Loucy (cell line): ENCODE measurements around the gene FREM2.

ENCODE experiments used
- H2AFZ ChIP-seq: fragments of 200-600 bp; sonication (generic); 2 replicates; pipeline ENCODE4 v1.6.0; 2016; ENCODE audit warnings: antibody characterized with exemption, mild to moderate bottlenecking, low read length, moderate library complexity
- H3F3A ChIP-seq: fragments of 200-600 bp; 2 replicates; pipeline ENCODE4 v1.6.0; 2016; ENCODE audit warnings: antibody characterized with exemption, low read depth, mild to moderate bottlenecking
- H3K27me3 ChIP-seq: fragments of 200-600 bp; sonication (generic); 2 replicates; pipeline ENCODE4 v1.6.1; 2014; ENCODE audit warnings: low read length, mild to moderate bottlenecking; ENCODE audit not compliant: insufficient read depth, poor library complexity, severe bottlenecking
- H3K36me3 ChIP-seq: fragments of 200-600 bp; sonication (generic); 2 replicates; pipeline ENCODE4 v1.6.1; 2016; ENCODE audit warnings: low read length; ENCODE audit not compliant: insufficient read depth
- H3K4me1 ChIP-seq: fragments of 200-600 bp; sonication (generic); 2 replicates; pipeline ENCODE4 v1.5.1; 2014; ENCODE audit warnings: low read length, mild to moderate bottlenecking; ENCODE audit not compliant: insufficient read depth, poor library complexity, severe bottlenecking
- H3K4me2 ChIP-seq: fragments of 200-600 bp; sonication (generic); 2 replicates; pipeline ENCODE4 v1.6.0; 2014; ENCODE audit warnings: antibody characterized with exemption, low read length, low read depth, mild to moderate bottlenecking; ENCODE audit not compliant: poor library complexity, severe bottlenecking
- H3K4me3 ChIP-seq: fragments of 200-600 bp; sonication (generic); 2 replicates; pipeline ENCODE4 v1.5.1; 2014; ENCODE audit warnings: low read length, mild to moderate bottlenecking, mixed read lengths; ENCODE audit not compliant: poor library complexity, severe bottlenecking
- H3K79me2 ChIP-seq: fragments of 200-600 bp; sonication (generic); 2 replicates; pipeline ENCODE4 v1.6.1; 2014; ENCODE audit warnings: low read length; ENCODE audit not compliant: insufficient read depth
- H3K9ac ChIP-seq: fragments of 200-600 bp; sonication (generic); 2 replicates; pipeline ENCODE4 v1.6.0; 2014; ENCODE audit warnings: mild to moderate bottlenecking, low read depth, low read length, moderate library complexity; ENCODE audit not compliant: poor library complexity, severe bottlenecking
- H3K9me2 ChIP-seq: fragments of 200-600 bp; sonication (generic); replicated peaks from 2 replicates; pipeline ENCODE4 v1.6.1; 2016; ENCODE audit warnings: low read depth, low read length, mixed read lengths
- H3K9me3 ChIP-seq: fragments of 200-600 bp; sonication (generic); 2 replicates; pipeline ENCODE4 v1.6.1; 2014; ENCODE audit warnings: mild to moderate bottlenecking, antibody characterized with exemption, low read length, low read depth; ENCODE audit not compliant: insufficient read depth
- H4K20me1 ChIP-seq: fragments of 200-600 bp; sonication (generic); 2 replicates; pipeline ENCODE4 v1.6.0; 2014; ENCODE audit warnings: antibody characterized with exemption, low read length, mild to moderate bottlenecking; ENCODE audit not compliant: insufficient read depth, poor library complexity, severe bottlenecking
- CTCF ChIP-seq: fragments of 200-600 bp; sonication (generic); conservative IDR thresholded peaks from 2 replicates; pipeline ENCODE4 v1.5.1; 2014; ENCODE audit warnings: mild to moderate bottlenecking, antibody characterized with exemption, low read length
- EZH2phosphoT487 ChIP-seq: fragments of 200-600 bp; IDR thresholded peaks from 2 replicates; pipeline ENCODE4 v1.6.1; 2018; ENCODE audit warnings: antibody characterized with exemption, mild to moderate bottlenecking, moderate library complexity, borderline replicate concordance

Gene FREM2

GRCh38 chr13:38670627-38671026 is 16.2 kb upstream of the FREM2 start:
- Histone ChIP-seq H3K79me2 (no peaks in the 10 kb centered on the region), H3K4me1 (no peaks in the 10 kb centered on the region), H3K9ac (no peak overlapping the region), H3K27me3 (no peaks in the 10 kb centered on the region), H3K9me2 (no peaks in the 10 kb centered on the region), H2AFZ (no peak overlapping the region), H3K4me2 (no peak overlapping the region), H3F3A (no peaks in the 10 kb centered on the region), H3K36me3 (no peaks in the 10 kb centered on the region), H3K4me3 (no peak overlapping the region), H4K20me1 (no peaks in the 10 kb centered on the region), H3K9me3 (no peaks in the 10 kb centered on the region)
- TF ChIP-seq EZH2phosphoT487 (no peak), CTCF (no peak)

- H3K9me2 ChIP-seq, result no peaks in the 10 kb centered on the region
- no peak overlapping the region for H3K4me2 ChIP-seq
- no peaks in the 10 kb centered on the region for H3K4me1 ChIP-seq
- H3K27me3 ChIP-seq, result no peaks in the 10 kb centered on the region
- no peak overlapping the region for H3K9ac ChIP-seq
- no peaks in the 10 kb centered on the region for H3K9me3 ChIP-seq
- no peaks in the 10 kb centered on the region for H4K20me1 ChIP-seq
- TF ChIP-seq EZH2phosphoT487, result no peak
- no peak for TF ChIP-seq CTCF
- H2AFZ ChIP-seq, result no peak overlapping the region
- no peaks in the 10 kb centered on the region for H3K79me2 ChIP-seq
- no peaks in the 10 kb centered on the region for H3K36me3 ChIP-seq
- H3F3A ChIP-seq, result no peaks in the 10 kb centered on the region
- no peak overlapping the region for H3K4me3 ChIP-seq
Measured at GRCh38 chr13:38671980-38672379, 14.9 kb upstream of the FREM2 start.

- Histone ChIP-seq H3K36me3 (no peaks in the 10 kb centered on the region), H3F3A (no peaks in the 10 kb centered on the region), H3K9me2 (no peaks in the 10 kb centered on the region), H3K27me3 (no peaks in the 10 kb centered on the region), H3K4me3 (no peak overlapping the region), H4K20me1 (no peaks in the 10 kb centered on the region), H3K4me1 (no peaks in the 10 kb centered on the region), H3K4me2 (no peak overlapping the region), H3K9me3 (no peaks in the 10 kb centered on the region), H3K9ac (no peak overlapping the region), H3K79me2 (no peaks in the 10 kb centered on the region), H2AFZ (no peak overlapping the region)
- TF ChIP-seq CTCF (no peak), EZH2phosphoT487 (no peak)
Measured at GRCh38 chr13:38674208-38674607, 12.7 kb upstream of the FREM2 start.
